ENCODE results near the gene CHST9. TPM values are rescaled to one million over a fixed set of nuclear protein-coding genes. Genes with fewer than 3 reads are reported as not detected.
A peak's percentile ranks its signal among the peaks of the same experiment; 100 is the strongest.

CHST9 gene
- total RNA-seq, 1 donor from 2014 or later, result 0.32 TPM

GRCh38 chr18:27185897-27186296 is 789 bp upstream of the CHST9 start:
- no peak overlapping the region for H3K27ac Mint-ChIP-seq (ENCODE audit: unreplicated experiment)
- no peak for TF ChIP-seq CTCF (IDR thresholded peaks at IDR 0.05)

GRCh38 chr18:27184115-27185024 is 738 bp downstream of the CHST9 start:
- H3K4me1 Mint-ChIP-seq (ENCODE audit: unreplicated experiment), result peaks cover 12% of the 10 kb centered on the region
- peaks cover 3% of the 10 kb centered on the region for H3K36me3 Mint-ChIP-seq (ENCODE audit: unreplicated experiment)
- DNase-seq (ENCODE audit: extremely low spot score, unreplicated experiment), result no peak
- peaks cover 74% of the 10 kb centered on the region for H3K27me3 Mint-ChIP-seq (ENCODE audit: unreplicated experiment)
- no peak for TF ChIP-seq CTCF (IDR thresholded peaks at IDR 0.05)
- no peaks in the 10 kb centered on the region for H3K9me3 Mint-ChIP-seq (ENCODE audit: unreplicated experiment)
- H3K27ac Mint-ChIP-seq (ENCODE audit: unreplicated experiment), result no peak overlapping the region
- H3K4me3 Mint-ChIP-seq (ENCODE audit: unreplicated experiment), result peak overlapping the region; percentile 56

More at GRCh38 chr18:27185897-27186296, 789 bp upstream of the CHST9 start:
- peak overlapping the region; percentile 73 for H3K4me3 Mint-ChIP-seq (ENCODE audit: unreplicated experiment)
- peaks cover 3% of the 10 kb centered on the region for H3K36me3 Mint-ChIP-seq (ENCODE audit: unreplicated experiment)
- H3K27me3 Mint-ChIP-seq (ENCODE audit: unreplicated experiment), result peaks cover 83% of the 10 kb centered on the region
- no peaks in the 10 kb centered on the region for H3K9me3 Mint-ChIP-seq (ENCODE audit: unreplicated experiment)
- H3K4me1 Mint-ChIP-seq (ENCODE audit: unreplicated experiment), result peaks cover 12% of the 10 kb centered on the region
- DNase-seq (ENCODE audit: extremely low spot score, unreplicated experiment), result no peak

- DNase-seq (ENCODE audit: extremely low spot score, unreplicated experiment), result no peak
- TF ChIP-seq CTCF (IDR thresholded peaks at IDR 0.05), result no peak
Measured at GRCh38 chr18:27181726-27182125, 3.4 kb downstream of the CHST9 start.

GRCh38 chr18:27178424-27178823 is 6.7 kb downstream of the CHST9 start:
- Mint-ChIP-seq H3K36me3 (ENCODE audit: unreplicated experiment) (no peaks in the 10 kb centered on the region), H3K4me1 (ENCODE audit: unreplicated experiment) (no peaks in the 10 kb centered on the region), H3K27ac (ENCODE audit: unreplicated experiment) (no peak overlapping the region), H3K4me3 (ENCODE audit: unreplicated experiment) (no peak overlapping the region), H3K9me3 (ENCODE audit: unreplicated experiment) (no peaks in the 10 kb centered on the region), H3K27me3 (ENCODE audit: unreplicated experiment) (peaks cover 54% of the 10 kb centered on the region)
- no peak for TF ChIP-seq CTCF (IDR thresholded peaks at IDR 0.05)
- no peak for DNase-seq (ENCODE audit: extremely low spot score, unreplicated experiment)

More at GRCh38 chr18:27181726-27182125, 3.4 kb downstream of the CHST9 start:
- H3K9me3 Mint-ChIP-seq (ENCODE audit: unreplicated experiment), result no peaks in the 10 kb centered on the region
- peaks cover 58% of the 10 kb centered on the region for H3K27me3 Mint-ChIP-seq (ENCODE audit: unreplicated experiment)
- peaks cover 3% of the 10 kb centered on the region for H3K36me3 Mint-ChIP-seq (ENCODE audit: unreplicated experiment)
- no peak overlapping the region for H3K27ac Mint-ChIP-seq (ENCODE audit: unreplicated experiment)
- peaks cover 12% of the 10 kb centered on the region for H3K4me1 Mint-ChIP-seq (ENCODE audit: unreplicated experiment)
- no peak overlapping the region for H3K4me3 Mint-ChIP-seq (ENCODE audit: unreplicated experiment)

- Mint-ChIP-seq H3K9me3 (ENCODE audit: unreplicated experiment) (no peaks in the 10 kb centered on the region), H3K27ac (ENCODE audit: unreplicated experiment) (no peak overlapping the region), H3K36me3 (ENCODE audit: unreplicated experiment) (no peaks in the 10 kb centered on the region), H3K4me1 (ENCODE audit: unreplicated experiment) (no peaks in the 10 kb centered on the region), H3K4me3 (ENCODE audit: unreplicated experiment) (no peak overlapping the region), H3K27me3 (ENCODE audit: unreplicated experiment) (peaks cover 38% of the 10 kb centered on the region)
- no peak for TF ChIP-seq CTCF (IDR thresholded peaks at IDR 0.05)
- no peak for DNase-seq (ENCODE audit: extremely low spot score, unreplicated experiment)
Measured at GRCh38 chr18:27175914-27176313, 9.2 kb downstream of the CHST9 start.

All from osteocyte (in vitro differentiated cells).